ENCODE data around the gene RPL14.
"Not testable (repeated sequence)": the region's sequence is repeated elsewhere in the genome, so short reads cannot be mapped to it uniquely, and the experiment has no call there.

Gene RPL14

DNA sequence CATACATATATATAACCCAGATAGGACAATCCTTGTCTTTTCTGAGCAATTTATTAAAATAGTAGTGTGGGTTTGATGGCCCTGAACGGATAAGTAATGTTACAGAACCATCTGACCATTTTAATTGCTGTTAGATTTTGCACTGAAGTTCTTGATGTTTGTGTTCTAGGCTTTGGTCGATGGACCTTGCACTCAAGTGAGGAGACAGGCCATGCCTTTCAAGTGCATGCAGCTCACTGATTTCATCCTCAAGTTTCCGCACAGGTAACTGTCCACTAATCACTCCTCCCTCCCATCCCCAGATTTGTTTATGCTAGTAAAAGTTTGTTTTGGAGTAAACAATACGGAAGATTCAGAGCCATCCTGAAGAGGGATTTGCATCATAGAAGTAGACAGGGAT is 1.3 kb downstream of the RPL14 start:
- peak overlapping the region; percentile 94 for H3K4me3 ChIP-seq (ENCODE audit: low read length)
- DNase-seq (ENCODE audit: low read depth, low spot score) = no peak

DNA sequence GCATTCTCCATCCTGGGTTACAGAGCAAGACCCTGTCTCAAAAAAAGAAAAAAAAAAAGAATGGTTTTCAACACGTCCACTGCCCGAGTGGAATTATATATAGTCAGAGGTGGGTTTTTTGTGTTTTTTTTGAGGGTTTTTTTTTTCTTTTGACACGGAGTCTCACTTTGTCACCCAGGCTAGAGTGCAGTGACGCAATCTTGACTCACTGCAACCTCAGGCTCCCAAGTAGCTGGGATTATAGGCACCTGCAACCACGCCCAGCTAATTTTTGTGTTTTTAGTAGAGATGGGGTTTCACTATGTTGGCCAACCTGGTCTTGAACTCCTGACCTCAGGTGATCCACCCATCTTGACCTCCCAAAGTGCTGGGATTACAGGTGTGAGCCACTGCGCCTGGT is 3.3 kb downstream of the RPL14 start:
- H3K4me3 ChIP-seq (ENCODE audit: low read length); DNase-seq (ENCODE audit: low read depth, low spot score): not testable (repeated sequence)

DNA sequence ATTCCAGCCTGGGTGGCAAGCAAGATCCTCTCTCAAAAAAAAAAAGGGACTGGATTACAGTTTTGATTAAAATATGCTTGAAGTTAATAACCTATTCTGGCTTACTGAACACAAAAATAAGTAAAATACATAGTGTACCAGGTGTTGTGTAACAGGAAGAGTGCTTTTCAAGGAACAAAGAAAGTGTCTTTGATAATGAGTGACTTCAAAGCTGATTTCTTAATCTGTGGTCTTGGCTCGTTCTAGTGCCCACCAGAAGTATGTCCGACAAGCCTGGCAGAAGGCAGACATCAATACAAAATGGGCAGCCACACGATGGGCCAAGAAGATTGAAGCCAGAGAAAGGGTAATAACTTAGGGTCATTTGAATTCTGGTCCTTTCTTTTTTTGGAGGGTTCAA is 4.0 kb downstream of the RPL14 start:
- H3K4me3 ChIP-seq (ENCODE audit: low read length) = no peak overlapping the region
- DNase-seq (ENCODE audit: low read depth, low spot score) = no peak

DNA sequence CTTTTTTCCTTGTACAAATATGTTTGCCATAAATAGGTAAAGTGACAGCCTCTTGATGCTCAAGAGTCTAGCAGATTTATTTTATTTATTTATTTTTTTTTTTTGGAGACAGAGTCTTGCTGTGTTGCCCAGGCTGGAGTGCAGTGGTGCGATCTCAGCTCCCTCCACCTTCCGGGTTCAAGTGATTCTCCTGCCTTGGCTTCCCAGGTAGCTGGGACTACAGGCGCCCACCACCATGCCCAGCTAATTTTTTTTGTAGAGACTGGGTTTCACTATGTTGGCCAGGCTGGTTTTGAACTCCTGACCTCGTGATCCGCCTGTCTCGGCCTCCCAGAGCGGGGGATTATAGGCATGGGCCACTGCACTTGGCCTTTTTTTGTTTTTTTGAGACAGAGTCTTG is 5.7 kb downstream of the RPL14 start:
- DNase-seq (ENCODE audit: low read depth, low spot score); H3K4me3 ChIP-seq (ENCODE audit: low read length): not testable (repeated sequence)

DNA sequence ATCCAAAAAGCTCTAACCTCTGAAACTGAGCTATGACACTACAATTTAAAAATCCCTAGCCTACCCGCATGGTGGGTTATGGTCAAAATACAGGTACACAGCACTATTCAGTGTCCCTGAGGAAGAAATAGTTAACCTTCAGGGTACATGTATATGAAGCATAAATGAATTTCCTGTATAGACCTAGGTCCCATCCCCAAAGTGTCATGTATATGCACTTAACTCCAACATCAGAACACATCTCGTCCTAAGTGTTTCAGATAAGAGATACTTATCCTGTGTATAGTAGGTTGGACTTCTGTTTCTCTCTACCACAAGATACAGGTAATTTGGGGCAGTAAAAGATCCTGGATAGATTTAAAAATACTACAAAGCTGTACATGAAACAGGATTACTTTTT is 6.4 kb downstream of the RPL14 start:
- no peak for DNase-seq (ENCODE audit: low read depth, low spot score)
- H3K4me3 ChIP-seq (ENCODE audit: low read length) = no peak overlapping the region

DNA sequence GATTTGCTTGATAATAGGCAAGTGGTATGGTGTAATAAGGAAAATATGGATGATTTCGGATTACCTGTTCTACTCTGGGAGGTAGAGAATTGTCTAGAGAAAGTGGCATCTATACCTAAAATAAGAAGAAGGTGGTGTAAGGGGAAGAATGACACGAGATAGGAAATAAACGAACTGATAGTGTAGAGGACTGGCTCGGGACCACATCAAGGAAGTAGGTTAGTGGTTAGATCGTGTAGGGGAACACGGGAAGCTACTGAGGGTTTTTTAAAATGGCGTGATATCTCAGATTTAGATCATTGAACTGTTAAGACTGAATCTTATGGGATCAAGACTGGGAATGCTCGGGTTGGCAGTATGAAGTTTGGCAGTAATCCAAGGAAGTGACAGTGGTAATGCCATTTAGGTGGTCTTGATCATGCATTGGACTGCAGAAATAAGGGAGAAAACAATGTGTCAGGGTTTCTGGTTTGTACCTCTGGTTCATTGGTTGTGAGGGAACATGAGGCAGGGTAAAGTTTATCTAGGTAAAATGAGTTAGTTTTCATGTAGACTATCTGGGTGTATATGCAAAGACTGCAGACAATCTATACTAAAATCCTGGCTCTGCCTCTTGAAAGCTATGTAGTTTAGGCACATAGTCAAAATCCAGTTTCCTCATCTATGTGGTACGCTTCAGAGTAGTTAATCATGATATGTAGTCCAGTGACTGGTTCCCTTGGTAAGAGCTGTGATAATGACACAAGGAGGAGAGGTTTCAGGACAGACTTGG is 7.4 kb downstream of the RPL14 start:
- H3K4me3 ChIP-seq (ENCODE audit: low read length) = no peak overlapping the region
- DNase-seq (ENCODE audit: low read depth, low spot score) = peak; percentile 85

DNA sequence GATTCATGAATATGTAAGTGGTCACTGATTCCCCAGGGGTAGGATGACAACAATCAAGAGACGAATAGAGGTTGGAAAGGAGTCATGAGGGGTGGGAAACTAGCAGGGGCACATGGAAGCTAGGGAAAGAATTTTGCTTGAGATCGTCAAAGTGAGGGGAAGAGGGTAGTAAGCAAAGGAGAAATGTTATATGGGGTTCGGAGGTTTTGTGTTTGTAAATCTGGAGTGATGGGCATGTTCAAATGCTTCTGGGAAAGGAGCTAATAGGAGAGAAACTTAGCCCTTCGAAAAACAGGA is 7.9 kb downstream of the RPL14 start:
- no peak for DNase-seq (ENCODE audit: low read depth, low spot score)
- no peak overlapping the region for H3K4me3 ChIP-seq (ENCODE audit: low read length)

DNA sequence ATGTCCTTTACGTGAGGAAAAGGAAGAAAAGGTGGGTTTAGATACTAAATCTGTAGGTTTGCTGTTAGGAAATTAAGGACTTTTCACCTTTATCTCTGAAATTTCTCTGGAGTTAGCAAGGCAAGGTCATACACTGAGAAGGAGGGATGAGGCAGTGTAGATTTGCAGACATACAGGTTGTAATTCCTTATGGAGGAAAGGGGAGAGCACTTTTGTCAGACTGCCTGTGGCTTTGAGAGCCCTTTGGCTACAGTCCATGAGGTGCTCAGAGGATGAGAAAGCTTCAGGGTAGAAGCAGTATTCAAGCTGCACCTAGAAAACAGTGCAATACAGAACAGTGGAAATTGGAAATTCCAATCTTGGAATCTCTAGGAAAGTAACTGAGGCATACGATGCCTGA is 8.3 kb downstream of the RPL14 start:
- no peak overlapping the region for H3K4me3 ChIP-seq (ENCODE audit: low read length)
- DNase-seq (ENCODE audit: low read depth, low spot score) = no peak

DNA sequence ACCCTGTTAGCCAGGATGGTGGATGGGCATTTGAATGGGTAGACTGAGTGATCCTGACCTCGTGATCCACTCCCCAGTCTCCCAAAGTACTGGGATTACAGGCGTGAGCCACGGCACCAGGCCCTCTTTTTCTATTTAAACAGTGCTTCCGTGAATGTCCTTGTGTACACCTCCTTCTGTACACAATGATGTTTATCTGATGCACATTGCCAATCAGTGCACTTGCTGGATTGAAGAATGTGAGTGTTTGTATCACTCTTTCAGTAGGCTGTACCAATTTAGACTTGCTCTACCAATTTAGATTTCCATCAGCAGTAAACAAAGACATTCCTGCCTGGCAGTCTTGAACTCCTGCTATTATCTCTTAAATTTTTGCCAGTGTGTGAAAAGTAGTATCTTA is 10.9 kb downstream of the RPL14 start:
- DNase-seq (ENCODE audit: low read depth, low spot score) = no peak
- no peak overlapping the region for H3K4me3 ChIP-seq (ENCODE audit: low read length)

DNA sequence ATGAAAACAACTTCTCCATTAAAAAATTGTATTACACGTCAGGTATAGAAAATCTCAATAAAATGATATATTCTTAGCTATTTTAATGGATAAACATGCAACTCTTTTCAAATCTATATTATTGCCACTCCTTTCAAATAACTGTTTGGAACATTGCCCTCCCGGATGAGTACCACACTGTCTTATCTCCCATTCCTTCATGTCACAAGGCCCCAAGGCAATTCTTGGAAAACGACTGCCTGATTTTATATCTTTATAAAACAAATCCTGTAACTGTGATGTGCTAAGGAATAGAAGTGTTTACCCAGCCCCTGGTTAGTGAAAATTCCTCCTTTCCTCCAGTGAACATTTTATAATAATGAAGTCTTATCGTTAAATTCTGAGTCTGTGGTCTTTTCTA is 13.6 kb downstream of the RPL14 start:
- H3K4me3 ChIP-seq (ENCODE audit: low read length) = no peak overlapping the region
- DNase-seq (ENCODE audit: low read depth, low spot score) = no peak

DNA sequence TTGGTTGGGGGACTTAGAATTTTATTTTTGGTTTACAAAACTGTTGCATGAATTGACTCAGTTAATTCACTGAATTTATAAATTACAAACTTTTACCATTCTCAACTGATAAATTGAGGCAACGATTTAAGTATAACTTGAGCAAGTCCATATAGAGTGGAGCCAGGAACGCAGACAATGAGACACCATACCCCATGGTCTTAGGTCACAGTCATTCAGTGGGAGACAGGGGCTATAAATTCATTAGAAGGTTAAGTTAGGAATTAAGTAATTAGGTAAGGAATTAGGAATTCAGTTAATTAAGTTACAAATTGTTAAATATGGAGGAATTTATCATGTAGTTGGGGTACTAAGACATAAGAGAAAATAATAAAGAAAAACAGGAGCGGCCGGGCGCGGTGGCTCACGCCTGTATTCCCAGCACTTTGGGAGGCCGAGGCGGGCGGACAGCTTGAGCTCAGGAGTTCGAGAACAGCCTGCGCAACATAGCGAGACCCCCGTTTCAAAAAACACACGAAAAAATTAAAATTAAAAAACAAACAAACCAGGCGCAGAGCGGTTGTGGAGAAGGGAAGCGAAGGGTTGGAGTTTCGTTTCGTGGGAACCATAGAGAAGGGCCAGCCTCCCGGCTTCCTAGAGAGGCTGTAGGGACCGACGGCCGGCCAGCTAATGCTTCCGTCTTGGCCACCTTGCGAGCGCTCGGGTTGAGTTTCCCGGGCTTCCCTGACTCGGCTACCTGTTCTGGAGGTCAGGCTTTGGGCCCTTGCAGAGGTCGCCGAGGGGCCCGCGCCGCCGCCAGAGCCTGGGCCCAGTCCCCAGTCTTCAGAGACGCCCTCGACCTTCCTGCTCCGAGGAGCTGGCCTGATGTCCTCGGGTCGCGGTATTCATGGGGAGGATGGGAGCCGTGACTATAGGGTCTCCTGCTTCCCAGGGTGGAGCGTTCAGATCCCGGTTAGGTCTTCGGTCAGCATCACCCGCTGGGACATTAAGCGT is 19.6 kb downstream of the RPL14 start, which contains the start of gene ZNF619:
TSS of gene ZNF619 (plus strand) at position 645 of the 993 bp plus-strand sequence. CDS start 858 bp downstream, outside the sequence.
- DNase-seq (ENCODE audit: low read depth, low spot score) = no peak
- no peak within 1 kb of the TSS for H3K4me3 ChIP-seq (ENCODE audit: low read length)

DNA sequence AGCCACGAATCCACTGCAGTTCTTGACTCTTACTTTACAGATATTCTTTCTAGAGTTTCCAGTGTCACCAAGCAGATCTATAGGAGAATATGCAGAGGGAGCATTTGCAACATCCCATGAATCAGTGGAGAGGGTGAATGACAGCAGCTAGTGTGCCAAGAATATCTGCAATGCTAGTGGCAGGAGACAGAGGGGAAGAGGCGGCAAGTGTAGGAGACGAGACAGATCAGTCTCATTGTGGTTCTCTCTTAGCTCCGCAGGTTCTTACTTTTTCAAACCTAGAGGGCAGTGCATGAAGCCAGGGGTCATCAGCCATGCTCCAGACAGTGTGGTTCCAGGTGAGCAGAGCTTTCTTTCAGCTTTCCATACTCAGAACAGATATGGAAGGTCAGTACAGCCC is 20.5 kb downstream of the RPL14 start:
- no peak overlapping the region for H3K4me3 ChIP-seq (ENCODE audit: low read length)
- no peak for DNase-seq (ENCODE audit: low read depth, low spot score)

DNA sequence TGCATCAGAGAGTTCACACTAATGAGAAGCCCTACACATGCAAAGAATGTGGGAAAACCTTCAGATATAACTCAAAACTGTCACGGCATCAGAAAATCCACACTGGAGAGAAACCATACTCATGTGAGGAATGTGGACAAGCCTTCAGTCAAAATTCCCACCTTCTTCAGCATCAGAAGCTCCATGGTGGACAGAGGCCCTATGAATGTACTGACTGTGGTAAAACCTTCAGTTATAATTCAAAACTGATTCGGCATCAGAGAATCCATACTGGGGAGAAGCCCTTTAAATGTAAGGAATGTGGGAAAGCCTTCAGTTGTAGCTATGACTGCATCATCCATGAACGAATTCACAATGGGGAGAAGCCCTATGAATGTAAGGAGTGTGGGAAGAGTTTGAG is 30.0 kb downstream of the RPL14 start:
- no peak overlapping the region for H3K4me3 ChIP-seq (ENCODE audit: low read length)
- no peak for DNase-seq (ENCODE audit: low read depth, low spot score)

DNA sequence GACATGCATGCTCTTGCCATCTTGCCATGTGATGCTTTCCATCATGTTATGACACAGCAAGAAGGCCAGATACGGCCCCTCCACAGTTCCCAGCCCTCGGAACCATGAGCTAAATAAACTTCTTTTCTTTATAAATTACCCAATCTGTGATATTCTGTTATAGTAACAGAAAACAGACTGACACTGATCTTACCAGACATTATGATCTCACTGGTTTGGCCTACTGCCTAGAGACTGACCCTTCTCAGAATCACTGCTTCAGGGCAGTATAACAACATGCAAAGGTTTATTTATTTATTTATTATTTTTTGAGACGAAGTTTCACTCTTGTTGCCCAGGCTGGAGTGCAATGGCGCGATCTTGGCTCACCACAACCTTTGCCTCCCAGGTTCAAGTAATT is 33.8 kb downstream of the RPL14 start:
- no peak for DNase-seq (ENCODE audit: low read depth, low spot score)
- H3K4me3 ChIP-seq (ENCODE audit: low read length) = no peak overlapping the region

DNA sequence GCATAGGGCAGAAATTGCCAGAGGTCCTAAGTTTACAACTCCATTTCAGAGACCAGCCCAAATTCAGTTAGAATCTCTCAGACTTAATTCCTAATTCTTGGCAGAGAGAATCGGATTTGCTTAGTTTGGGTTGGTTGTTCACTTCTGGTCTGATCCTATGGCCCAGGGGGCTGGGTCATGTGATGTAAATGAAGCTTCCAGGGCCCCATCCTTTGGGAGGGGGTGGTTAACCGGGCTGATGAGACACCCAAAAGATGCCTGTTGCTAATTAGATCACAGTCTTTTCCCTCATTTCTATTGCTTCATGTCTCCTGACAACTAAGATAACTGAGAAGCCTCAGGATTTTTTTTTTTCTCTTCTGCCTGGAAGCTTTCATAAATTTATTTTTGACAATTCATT is 37.6 kb downstream of the RPL14 start:
- no peak overlapping the region for H3K4me3 ChIP-seq (ENCODE audit: low read length)
- DNase-seq (ENCODE audit: low read depth, low spot score) = no peak

DNA sequence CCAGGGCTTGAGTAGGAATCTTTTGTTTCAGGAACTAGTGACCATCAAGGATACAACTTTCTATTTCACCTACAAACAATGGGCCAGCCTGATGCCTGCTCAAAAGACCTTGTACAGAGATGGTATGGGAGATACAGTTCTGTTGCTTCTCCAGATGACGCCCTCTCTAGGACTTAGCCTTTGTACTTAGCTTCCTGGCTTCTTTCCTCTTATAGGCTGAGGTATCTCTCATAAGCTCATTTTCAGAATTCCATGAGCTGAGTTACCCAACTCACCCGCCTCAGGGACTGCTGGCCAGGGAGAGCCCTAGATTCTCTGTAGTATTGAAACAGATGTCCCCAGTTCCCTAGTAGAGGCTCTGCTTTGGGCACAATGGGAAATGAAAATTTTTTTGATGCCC is 40.1 kb downstream of the RPL14 start:
- DNase-seq (ENCODE audit: low read depth, low spot score) = no peak

DNA sequence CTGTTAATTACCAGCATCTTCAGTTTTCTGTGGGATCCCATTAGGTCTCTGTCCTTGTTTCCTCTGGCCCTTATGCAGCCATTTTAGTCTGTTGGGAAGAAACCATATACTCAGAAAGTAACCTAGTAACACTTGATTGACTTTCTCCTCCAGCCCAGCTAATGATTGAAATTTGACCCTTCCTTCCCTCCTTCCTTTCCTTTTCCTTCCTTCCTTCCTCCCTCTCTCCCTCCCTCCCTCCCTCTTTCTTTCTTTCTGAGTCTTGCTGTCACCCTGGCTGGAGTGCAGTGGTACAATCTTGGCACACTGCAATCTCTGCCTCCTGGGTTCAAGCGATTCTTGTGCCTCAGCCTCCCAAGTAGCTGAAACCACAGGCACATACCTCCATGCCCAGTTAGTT is 42.8 kb downstream of the RPL14 start:
- DNase-seq (ENCODE audit: low read depth, low spot score) = no peak
- H3K4me3 ChIP-seq (ENCODE audit: low read length) = no peak overlapping the region

More for the DNA sequence above, 40.1 kb downstream of the RPL14 start:
- no peak overlapping the region for H3K4me3 ChIP-seq (ENCODE audit: low read length)

DNA sequence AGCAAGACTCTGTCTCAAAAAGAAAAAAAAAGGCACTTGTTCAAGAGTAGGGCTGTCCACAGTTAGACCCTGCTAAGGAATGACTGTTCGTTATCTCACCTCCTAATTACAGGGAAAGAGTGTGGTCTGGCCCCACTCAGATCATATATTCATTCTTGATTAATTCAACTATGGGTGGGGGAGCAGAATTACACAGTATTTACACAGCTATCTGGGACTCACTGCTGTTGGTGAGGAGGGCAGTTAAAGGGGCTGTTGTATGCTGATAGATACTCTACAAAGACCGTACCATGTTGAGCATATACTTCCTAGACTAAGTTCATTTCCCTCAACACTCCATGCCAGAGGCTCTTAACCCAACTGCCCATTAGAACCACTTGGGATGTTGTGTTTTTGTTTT is 44.9 kb downstream of the RPL14 start:
- no peak for DNase-seq (ENCODE audit: low read depth, low spot score)
- H3K4me3 ChIP-seq (ENCODE audit: low read length) = no peak overlapping the region

DNA sequence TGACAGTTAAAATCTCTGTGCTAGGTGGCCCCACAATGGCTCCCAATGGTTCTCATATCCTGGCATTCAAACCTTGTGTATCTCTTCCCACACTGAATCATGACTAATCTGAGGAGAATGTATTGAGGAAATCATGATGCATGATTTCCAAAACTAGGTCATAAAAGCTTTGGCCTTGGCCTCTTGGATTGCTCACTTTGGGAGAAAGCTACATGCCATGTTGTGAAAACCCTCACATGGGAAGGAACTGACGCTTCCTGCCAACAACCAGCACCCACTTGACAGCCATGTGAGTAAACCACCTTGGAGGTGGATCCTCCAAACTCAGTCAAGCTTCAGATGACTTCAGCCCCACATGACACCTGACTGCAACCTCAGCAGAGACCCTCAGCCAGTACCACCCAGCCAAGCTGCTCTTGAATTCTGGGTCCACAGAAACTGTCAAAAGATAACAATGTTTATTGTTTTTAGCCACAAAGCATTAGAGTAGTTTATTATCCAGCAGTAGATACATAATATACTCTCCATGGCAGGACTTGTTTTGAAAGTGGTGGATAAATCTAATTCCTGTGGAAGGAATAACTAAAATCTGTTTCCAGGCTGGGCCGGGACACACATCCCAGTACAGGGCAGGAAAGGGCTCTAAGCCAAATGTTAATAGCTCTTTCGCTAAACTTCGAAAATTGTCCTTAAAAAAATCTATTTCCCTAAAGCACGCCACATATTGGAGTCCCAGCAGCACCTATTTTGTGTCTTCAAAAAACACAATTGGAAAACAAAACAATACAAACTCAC is 47.7 kb downstream of the RPL14 start:
- no peak for DNase-seq (ENCODE audit: low read depth, low spot score)
- H3K4me3 ChIP-seq (ENCODE audit: low read length) = no peak overlapping the region
